ENCODE data around the gene CA9. TPM values are rescaled to one million over a fixed set of nuclear protein-coding genes. Genes with fewer than 3 reads are reported as not detected.
"Not testable (repeated sequence)": the region's sequence is repeated elsewhere in the genome, so short reads cannot be mapped to it uniquely, and the experiment has no call there.

The CA9 gene
- 6.8 and 6.9 TPM in 2 replicates for total RNA-seq

- no peak for DNase-seq (ENCODE audit: low read depth)
Measured at GRCh38 chr9:35673132-35674024, at the start of gene CA9. Gene CA9 (plus strand): TSS chr9:35673928. CDS start chr9:35673960, 32 bp downstream.

- no peak for DNase-seq (ENCODE audit: low read depth)
Measured at GRCh38 chr9:35627575-35627974, 46.2 kb upstream of the CA9 start.

GRCh38 chr9:35628389-35628991, 45.2 kb upstream of the CA9 start:
- DNase-seq (ENCODE audit: low read depth) = no peak

- no peak for DNase-seq (ENCODE audit: low read depth)
Measured at GRCh38 chr9:35629597-35629996, 44.1 kb upstream of the CA9 start.

GRCh38 chr9:35635730-35636129, 38.0 kb upstream of the CA9 start:
- DNase-seq (ENCODE audit: low read depth) = no peak

- no peak for DNase-seq (ENCODE audit: low read depth)
Measured at GRCh38 chr9:35636135-35636876, 37.4 kb upstream of the CA9 start.

- not testable (repeated sequence) for DNase-seq (ENCODE audit: low read depth)
Measured at GRCh38 chr9:35636877-35637246, 36.9 kb upstream of the CA9 start.

GRCh38 chr9:35637427-35637955, 36.2 kb upstream of the CA9 start:
- not testable (repeated sequence) for DNase-seq (ENCODE audit: low read depth)

GRCh38 chr9:35638751-35639150, 35.0 kb upstream of the CA9 start:
- not testable (repeated sequence) for DNase-seq (ENCODE audit: low read depth)

GRCh38 chr9:35639225-35639624, 34.5 kb upstream of the CA9 start:
- DNase-seq (ENCODE audit: low read depth) = not testable (repeated sequence)

GRCh38 chr9:35639631-35640030, 34.1 kb upstream of the CA9 start:
- no peak for DNase-seq (ENCODE audit: low read depth)

- not testable (repeated sequence) for DNase-seq (ENCODE audit: low read depth)
Measured at GRCh38 chr9:35640431-35640830, 33.3 kb upstream of the CA9 start.

GRCh38 chr9:35641478-35641877, 32.2 kb upstream of the CA9 start:
- not testable (repeated sequence) for DNase-seq (ENCODE audit: low read depth)

- DNase-seq (ENCODE audit: low read depth) = no peak
Measured at GRCh38 chr9:35643046-35643445, 30.7 kb upstream of the CA9 start.

GRCh38 chr9:35645736-35646135, 28.0 kb upstream of the CA9 start:
- DNase-seq (ENCODE audit: low read depth) = not testable (repeated sequence)

- DNase-seq (ENCODE audit: low read depth) = peak; percentile 36
Measured at GRCh38 chr9:35646153-35646532, 27.6 kb upstream of the CA9 start.

- peak; percentile 67 for DNase-seq (ENCODE audit: low read depth)
Measured at GRCh38 chr9:35646533-35647265, 27.0 kb upstream of the CA9 start.

GRCh38 chr9:35649431-35650340, 24.0 kb upstream of the CA9 start:
- DNase-seq (ENCODE audit: low read depth) = no peak

GRCh38 chr9:35650341-35651158, 23.2 kb upstream of the CA9 start, which contains the start of gene SIT1:
Gene SIT1 (minus strand): TSS chr9:35650931. CDS start chr9:35650853, 78 bp downstream.
- DNase-seq (ENCODE audit: low read depth) = no peak

All from renal cortical epithelial cell (primary cell).